ENCODE data around the gene SEMA4D. TPM values are rescaled to one million over a fixed set of nuclear protein-coding genes. Genes with fewer than 3 reads are reported as not detected.

Gene SEMA4D
- total and polyA plus RNA-seq, 10 donors, result 23.0 to 193 (median 157) TPM

GRCh38 chr9:89470224-89470839 lies 27.6 kb downstream of the SEMA4D start:
- no peak for TF ChIP-seq POLR2A (IDR thresholded peaks at IDR 0.05)
- TF ChIP-seq POLR2AphosphoS5 (IDR thresholded peaks at IDR 0.05), result no peak
- TF ChIP-seq CTCF (IDR thresholded peaks at IDR 0.05 in 8 of 11, conservative IDR thresholded peaks at IDR 0.05 in 3 of 11), result no peak
- no peak for DNase-seq
- H3K27me3 ChIP-seq (replicated peaks in 1 of 7), result no peaks in the 10 kb centered on the region
- H3K4me3 ChIP-seq, result peak overlapping the region in 1 of 8 donors; percentile 11
- intact Hi-C loops (cut with DNase I; ENCODE audit: low total_unique reads), result no loop called here
- H3K27ac ChIP-seq, result peak overlapping the region in 7 of 8 donors; percentile 4 to 97 (median 95)
- H3K9me3 ChIP-seq, result no peaks in the 10 kb centered on the region
- peaks cover 0 to 50% (median 2%) of the 10 kb centered on the region in 6 donors for H3K36me3 ChIP-seq
- peaks cover 36 to 100% (median 78%) of the 10 kb centered on the region in 6 donors for H3K4me1 ChIP-seq
- WGBS, 5 donors, result 46 to 58% (median 51%) methylated on average over 6 of the region's 6 CpGs

- Histone ChIP-seq H3K27ac (peak overlapping the region in 6 of 8 donors; percentile 47 to 97 (median 96)), H3K4me1 (peaks cover 40 to 100% (median 82%) of the 10 kb centered on the region in 6 donors), H3K9me3 (no peaks in the 10 kb centered on the region), H3K27me3 (replicated peaks in 1 of 7) (no peaks in the 10 kb centered on the region), H3K36me3 (peaks cover 0 to 37% (median 0%) of the 10 kb centered on the region in 6 donors), H3K4me3 (peak overlapping the region in 1 of 8 donors; percentile 34)
- no peak for TF ChIP-seq POLR2AphosphoS5 (IDR thresholded peaks at IDR 0.05)
- no peak for TF ChIP-seq POLR2A (IDR thresholded peaks at IDR 0.05)
- no peak for TF ChIP-seq CTCF (IDR thresholded peaks at IDR 0.05 in 8 of 11, conservative IDR thresholded peaks at IDR 0.05 in 3 of 11)
- DNase-seq, result no peak
- intact Hi-C loops (cut with DNase I; ENCODE audit: low total_unique reads), result no loop called here
- 23 to 49% (median 46%) methylated on average over 1 of the region's 1 CpG for WGBS, 5 donors
These were observed 28.9 kb downstream of the SEMA4D start for GRCh38 chr9:89469003-89469402.

GRCh38 chr9:89468281-89468960 lies 29.5 kb downstream of the SEMA4D start:
- WGBS, 5 donors, result 64 to 83% (median 74%) methylated on average over 7 of the region's 7 CpGs
- intact Hi-C loops (cut with DNase I; ENCODE audit: low total_unique reads), result no loop called here
- H3K4me1 ChIP-seq, result peaks cover 40 to 100% (median 87%) of the 10 kb centered on the region in 6 donors

More at GRCh38 chr9:89468281-89468960, 29.5 kb downstream of the SEMA4D start:
- no peak for TF ChIP-seq POLR2A (IDR thresholded peaks at IDR 0.05)
- TF ChIP-seq POLR2AphosphoS5 (IDR thresholded peaks at IDR 0.05), result no peak
- TF ChIP-seq CTCF (IDR thresholded peaks at IDR 0.05 in 8 of 11, conservative IDR thresholded peaks at IDR 0.05 in 3 of 11), result no peak
- no peak for DNase-seq
- H3K27ac ChIP-seq, result peak overlapping the region; percentile 2 to 97 (median 76)
- peak overlapping the region in 1 of 8 donors; percentile 34 for H3K4me3 ChIP-seq
- no peaks in the 10 kb centered on the region for H3K9me3 ChIP-seq
- H3K27me3 ChIP-seq (replicated peaks in 1 of 7), result no peaks in the 10 kb centered on the region
- H3K36me3 ChIP-seq, result peaks cover 0 to 31% (median 0%) of the 10 kb centered on the region in 6 donors

All from spleen (tissue), 11 donors.